ENCODE data around the gene MBD3L4.

Gene MBD3L4

GRCh38 chr19:6997679-6998445, 42.1 kb downstream of the MBD3L4 start:
- DNase-seq (ENCODE audit: insufficient read length, low spot score), result no peak
- TF ChIP-seq CTCF (IDR thresholded peaks at IDR 0.05; ENCODE audit: insufficient read depth, missing control alignments), result no peak
- FAIRE-seq, result no peak

GRCh38 chr19:6996810-6997209, 43.2 kb downstream of the MBD3L4 start:
- FAIRE-seq (no peak), DNase-seq (ENCODE audit: insufficient read length, low spot score) (no peak)
- no peak for TF ChIP-seq CTCF (IDR thresholded peaks at IDR 0.05; ENCODE audit: insufficient read depth, missing control alignments)

- no peak for TF ChIP-seq CTCF (IDR thresholded peaks at IDR 0.05; ENCODE audit: insufficient read depth, missing control alignments)
These were observed 44.9 kb downstream of the MBD3L4 start for GRCh38 chr19:6995054-6995453.

GRCh38 chr19:6988257-6988656, 51.7 kb downstream of the MBD3L4 start:
- no peak for TF ChIP-seq CTCF (IDR thresholded peaks at IDR 0.05; ENCODE audit: insufficient read depth, missing control alignments)
- DNase-seq (ENCODE audit: insufficient read length, low spot score), result no peak
- FAIRE-seq, result no peak

More at GRCh38 chr19:6995054-6995453, 44.9 kb downstream of the MBD3L4 start:
- FAIRE-seq (no peak), DNase-seq (ENCODE audit: insufficient read length, low spot score) (no peak)

GRCh38 chr19:6987850-6988249, 52.1 kb downstream of the MBD3L4 start:
- FAIRE-seq (no peak), DNase-seq (ENCODE audit: insufficient read length, low spot score) (no peak)
- no peak for TF ChIP-seq CTCF (IDR thresholded peaks at IDR 0.05; ENCODE audit: insufficient read depth, missing control alignments)
